ENCODE measurements around the gene GRAMD2B.

DNA sequence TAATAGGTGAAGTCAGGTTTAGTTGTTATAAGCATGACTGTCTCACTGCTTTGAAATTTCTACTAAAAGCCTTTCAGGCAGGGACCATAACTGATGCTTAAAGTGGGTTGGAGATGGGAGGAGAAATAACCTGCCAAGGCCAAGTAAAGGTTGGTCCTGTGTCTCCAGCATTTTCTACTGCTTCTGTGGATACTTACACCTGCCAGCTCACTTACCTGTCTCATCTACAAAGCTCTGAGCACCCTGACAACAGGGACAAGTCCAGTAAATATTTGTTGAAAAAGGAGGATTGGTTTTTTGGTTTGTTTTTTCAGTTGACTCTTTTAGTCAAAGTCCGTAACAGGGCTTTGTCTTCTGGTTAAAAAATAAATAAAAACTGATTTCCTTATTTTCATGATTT, 38.6 kb downstream of the GRAMD2B start:
- TF ChIP-seq EP300 (IDR thresholded peaks at IDR 0.05) (no peak), POLR2A (IDR thresholded peaks at IDR 0.05) (no peak)
- TF ChIP-seq, protein P1, sequence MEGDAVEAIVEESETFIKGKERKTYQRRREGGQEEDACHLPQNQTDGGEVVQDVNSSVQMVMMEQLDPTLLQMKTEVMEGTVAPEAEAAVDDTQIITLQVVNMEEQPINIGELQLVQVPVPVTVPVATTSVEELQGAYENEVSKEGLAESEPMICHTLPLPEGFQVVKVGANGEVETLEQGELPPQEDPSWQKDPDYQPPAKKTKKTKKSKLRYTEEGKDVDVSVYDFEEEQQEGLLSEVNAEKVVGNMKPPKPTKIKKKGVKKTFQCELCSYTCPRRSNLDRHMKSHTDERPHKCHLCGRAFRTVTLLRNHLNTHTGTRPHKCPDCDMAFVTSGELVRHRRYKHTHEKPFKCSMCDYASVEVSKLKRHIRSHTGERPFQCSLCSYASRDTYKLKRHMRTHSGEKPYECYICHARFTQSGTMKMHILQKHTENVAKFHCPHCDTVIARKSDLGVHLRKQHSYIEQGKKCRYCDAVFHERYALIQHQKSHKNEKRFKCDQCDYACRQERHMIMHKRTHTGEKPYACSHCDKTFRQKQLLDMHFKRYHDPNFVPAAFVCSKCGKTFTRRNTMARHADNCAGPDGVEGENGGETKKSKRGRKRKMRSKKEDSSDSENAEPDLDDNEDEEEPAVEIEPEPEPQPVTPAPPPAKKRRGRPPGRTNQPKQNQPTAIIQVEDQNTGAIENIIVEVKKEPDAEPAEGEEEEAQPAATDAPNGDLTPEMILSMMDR (IDR thresholded peaks at IDR 0.05): no peak
